Urothelium cell line (cell line): ENCODE results near the gene NDUFB6.
A peak's percentile ranks its signal among the peaks of the same experiment; 100 is the strongest.
"Not testable (repeated sequence)": the region's sequence is repeated elsewhere in the genome, so short reads cannot be mapped to it uniquely, and the experiment has no call there.

Experiments
- DNase-seq: peaks from one replicate; pipeline ENCODE4 v3.0.0; 2011; ENCODE audit warnings: low spot score, mixed read lengths
- FAIRE-seq: peaks from 2 replicates; lab custom pipeline; 2011; peaks lifted over from hg19 to GRCh38; lab: Jason Lieb, UNC

NDUFB6 gene

GRCh38 chr9:32524892-32525708 is 47.9 kb downstream of the NDUFB6 start:
- FAIRE-seq (no peak), DNase-seq (peak; percentile 14)

- not testable (repeated sequence) for FAIRE-seq, DNase-seq
Measured at GRCh38 chr9:32524558-32524891, 48.4 kb downstream of the NDUFB6 start.

DNA sequence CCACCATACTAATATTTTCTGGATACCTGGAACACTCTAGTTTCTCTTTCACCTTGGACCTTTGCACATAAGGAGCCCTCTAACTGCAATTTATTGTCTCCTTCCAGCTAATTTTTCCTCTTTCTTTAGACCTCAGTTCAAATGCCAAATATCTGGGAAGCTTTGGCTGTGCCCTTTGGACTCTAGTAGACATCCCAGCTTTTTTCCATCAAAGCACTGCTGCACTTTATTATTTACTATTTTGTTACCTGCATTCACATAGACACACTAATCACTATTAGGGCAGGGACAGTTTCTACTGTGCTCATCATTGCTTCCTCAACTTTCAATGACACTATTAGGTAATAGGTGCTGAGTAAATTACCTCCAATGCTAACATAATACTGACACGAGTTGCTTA is 49.0 kb downstream of the NDUFB6 start:
- DNase-seq, result no peak
- FAIRE-seq, result no peak

DNA sequence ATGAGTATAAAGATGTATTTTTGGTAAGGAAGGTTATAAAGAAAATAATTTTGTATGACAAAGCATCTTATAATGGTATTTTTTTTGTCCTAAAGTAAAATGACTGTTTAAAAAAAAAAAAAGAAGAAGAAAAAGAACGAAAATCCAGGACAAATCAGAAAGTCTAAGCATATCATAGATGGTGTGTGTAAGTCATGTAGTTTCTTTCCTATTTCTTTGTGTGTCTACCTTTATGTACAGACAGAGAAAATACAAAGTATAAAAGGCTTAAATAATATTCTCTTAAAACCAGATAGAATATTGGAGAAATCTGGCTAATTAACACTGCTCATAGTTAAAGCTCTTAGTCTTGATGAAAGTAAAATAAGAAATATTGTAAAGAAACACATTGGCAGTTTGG is 54.7 kb downstream of the NDUFB6 start:
- FAIRE-seq (no peak), DNase-seq (no peak)

DNA sequence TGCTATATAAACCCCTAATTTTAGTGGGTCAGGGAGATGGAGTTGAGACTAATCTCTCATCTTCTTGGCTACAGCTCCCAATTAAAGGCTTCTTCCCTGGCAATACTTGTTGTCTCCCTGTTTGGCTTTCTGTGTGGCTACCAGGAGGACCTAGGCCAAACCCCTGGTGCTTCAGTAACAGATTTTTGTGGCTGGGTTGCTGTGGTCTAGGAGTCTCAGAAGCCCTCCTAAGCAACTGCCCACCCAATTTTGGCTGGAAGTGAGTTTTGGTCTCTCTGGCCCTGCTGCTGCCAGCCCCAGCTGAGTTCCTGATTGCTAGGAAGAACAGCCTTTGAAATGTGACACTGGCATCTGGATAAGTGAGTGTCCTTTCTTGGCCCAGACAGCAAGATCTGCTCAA is 56.7 kb downstream of the NDUFB6 start:
- DNase-seq, result no peak
- FAIRE-seq, result no peak

GRCh38 chr9:32508728-32509127 is 64.2 kb downstream of the NDUFB6 start:
- DNase-seq (no peak), FAIRE-seq (no peak)

GRCh38 chr9:32503008-32503407 is 70.0 kb downstream of the NDUFB6 start:
- DNase-seq (peak; percentile 7), FAIRE-seq (peak; percentile 13)
